HuH-7 (cell line): ENCODE results near the gene PCDHGA8.
"Not testable (repeated sequence)": the region's sequence is repeated elsewhere in the genome, so short reads cannot be mapped to it uniquely, and the experiment has no call there.

Source experiments
- DNase-seq: peaks from one replicate; pipeline ENCODE4 v3.0.0; 2011; ENCODE audit warnings: low spot score

Gene PCDHGA8

GRCh38 chr5:141392429-141393198, at the start of gene PCDHGA8:
TSS of gene PCDHGA8 (plus strand) at chr5:141392633. CDS start at chr5:141392814, 181 bp downstream.
- no peak for DNase-seq

- DNase-seq = no peak
These were observed 49.7 kb upstream of the PCDHGA8 start for GRCh38 chr5:141342773-141343172.

DNA sequence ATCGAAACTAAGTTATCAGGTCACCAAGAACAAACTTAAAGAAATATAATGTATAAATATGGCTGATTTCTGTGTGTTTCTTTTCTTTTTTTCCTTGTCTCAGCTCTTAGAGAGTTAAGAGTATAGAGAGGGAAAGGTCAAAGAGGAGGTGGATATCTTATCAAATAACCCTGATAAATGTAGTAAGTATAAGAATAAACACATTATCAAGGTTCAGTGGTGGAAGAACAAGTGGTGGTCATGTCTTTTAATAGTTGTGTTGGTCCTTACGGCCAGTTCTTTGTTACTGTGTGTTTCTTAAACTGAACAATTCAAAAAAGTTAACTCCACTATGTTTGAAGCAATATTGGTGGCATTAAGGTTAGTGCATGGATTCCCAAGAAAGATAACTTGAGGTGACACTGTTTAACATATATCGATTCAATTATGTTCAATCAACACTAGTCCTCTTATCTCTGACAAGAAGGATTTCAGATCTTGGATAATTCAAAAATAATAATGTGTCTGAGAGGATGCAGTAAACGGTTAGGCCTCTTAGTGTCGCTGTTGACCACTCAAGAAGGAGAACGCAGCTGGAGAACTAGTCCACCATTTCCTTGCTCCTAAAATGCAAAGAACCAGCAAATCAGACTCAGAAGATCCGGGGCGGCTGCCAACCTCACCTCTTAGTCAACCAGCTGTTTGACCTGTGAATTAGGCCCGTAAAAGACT, 49.0 kb upstream of the PCDHGA8 start, which contains the start of gene PCDHGA3:
Gene PCDHGA3, plus strand, starts transcription at position 588 of the 711 bp plus-strand sequence. CDS start 205 bp downstream, outside the sequence.
- DNase-seq = no peak

GRCh38 chr5:141343953-141344463, 48.4 kb upstream of the PCDHGA8 start:
- DNase-seq = no peak

DNA sequence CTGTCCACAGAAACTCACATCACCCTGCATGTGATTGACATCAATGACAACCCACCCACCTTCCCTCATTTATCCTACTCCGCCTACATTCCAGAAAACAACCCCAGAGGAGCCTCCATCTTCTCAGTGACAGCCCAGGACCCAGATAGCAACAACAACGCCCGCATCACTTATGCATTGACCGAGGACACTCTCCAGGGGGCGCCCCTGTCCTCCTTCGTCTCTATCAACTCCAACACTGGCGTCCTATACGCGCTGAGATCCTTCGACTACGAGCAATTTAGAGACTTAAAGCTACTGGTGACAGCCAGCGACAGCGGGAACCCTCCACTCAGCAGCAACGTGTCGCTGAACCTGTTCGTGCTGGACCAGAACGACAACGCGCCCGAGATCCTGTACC, 47.1 kb upstream of the PCDHGA8 start:
- no peak for DNase-seq

- DNase-seq = not testable (repeated sequence)
These were observed 46.4 kb upstream of the PCDHGA8 start for GRCh38 chr5:141346017-141346416.

- peak; percentile 87 for DNase-seq
These were observed 42.4 kb upstream of the PCDHGA8 start, which contains the start of gene PCDHGB1 for GRCh38 chr5:141349917-141350619. TSS of gene PCDHGB1 (plus strand) at chr5:141350099. CDS start at chr5:141350261, 162 bp downstream.

DNA sequence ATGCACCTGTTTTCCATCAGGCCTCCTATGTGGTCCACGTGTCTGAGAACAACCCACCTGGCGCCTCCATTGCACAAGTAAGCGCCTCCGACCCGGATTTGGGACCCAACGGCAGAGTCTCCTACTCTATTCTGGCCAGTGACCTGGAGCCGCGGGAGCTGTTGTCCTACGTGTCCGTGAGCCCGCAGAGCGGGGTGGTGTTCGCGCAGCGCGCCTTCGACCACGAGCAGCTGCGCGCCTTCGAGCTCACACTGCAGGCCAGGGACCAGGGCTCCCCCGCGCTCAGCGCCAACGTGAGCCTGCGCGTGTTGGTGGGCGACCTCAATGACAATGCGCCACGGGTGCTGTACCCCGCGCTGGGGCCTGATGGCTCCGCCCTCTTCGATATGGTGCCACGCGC, 40.8 kb upstream of the PCDHGA8 start:
- DNase-seq = no peak

- DNase-seq = no peak
These were observed 37.4 kb upstream of the PCDHGA8 start, which contains the start of gene PCDHGA4 for GRCh38 chr5:141354900-141355469. TSS of gene PCDHGA4 (plus strand) at chr5:141355021. CDS start at chr5:141355108, 87 bp downstream.

- DNase-seq = no peak
These were observed 36.8 kb upstream of the PCDHGA8 start for GRCh38 chr5:141355641-141356040.

DNA sequence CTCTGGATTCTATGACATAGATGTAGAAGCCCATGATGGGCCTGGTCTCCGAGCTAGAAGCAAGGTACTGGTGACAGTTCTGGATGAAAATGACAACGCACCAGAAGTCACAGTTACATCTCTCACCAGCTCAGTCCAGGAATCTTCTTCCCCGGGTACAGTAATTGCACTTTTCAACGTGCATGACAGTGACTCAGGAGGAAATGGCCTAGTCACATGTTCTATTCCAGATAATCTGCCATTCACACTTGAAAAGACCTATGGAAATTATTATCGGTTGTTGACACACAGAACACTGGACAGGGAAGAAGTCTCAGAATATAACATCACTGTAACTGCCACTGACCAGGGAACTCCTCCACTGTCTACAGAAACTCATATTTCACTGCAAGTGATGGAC, 36.3 kb upstream of the PCDHGA8 start:
- DNase-seq = no peak

DNA sequence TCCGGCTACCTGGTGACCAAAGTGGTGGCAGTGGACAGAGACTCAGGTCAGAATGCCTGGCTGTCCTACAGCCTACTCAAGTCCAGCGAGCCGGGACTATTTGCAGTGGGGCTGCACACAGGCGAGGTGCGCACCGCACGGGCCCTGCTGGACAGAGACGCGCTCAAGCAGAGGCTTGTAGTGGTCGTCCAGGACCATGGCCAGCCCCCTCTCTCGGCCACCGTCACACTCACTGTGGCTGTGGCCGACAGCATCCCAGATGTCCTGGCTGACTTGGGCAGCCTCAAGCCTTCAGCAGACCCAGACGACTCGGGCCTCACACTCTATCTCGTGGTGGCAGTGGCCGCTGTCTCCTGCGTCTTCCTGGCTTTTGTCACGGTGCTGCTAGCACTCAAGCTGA, 35.5 kb upstream of the PCDHGA8 start:
- DNase-seq = no peak

DNA sequence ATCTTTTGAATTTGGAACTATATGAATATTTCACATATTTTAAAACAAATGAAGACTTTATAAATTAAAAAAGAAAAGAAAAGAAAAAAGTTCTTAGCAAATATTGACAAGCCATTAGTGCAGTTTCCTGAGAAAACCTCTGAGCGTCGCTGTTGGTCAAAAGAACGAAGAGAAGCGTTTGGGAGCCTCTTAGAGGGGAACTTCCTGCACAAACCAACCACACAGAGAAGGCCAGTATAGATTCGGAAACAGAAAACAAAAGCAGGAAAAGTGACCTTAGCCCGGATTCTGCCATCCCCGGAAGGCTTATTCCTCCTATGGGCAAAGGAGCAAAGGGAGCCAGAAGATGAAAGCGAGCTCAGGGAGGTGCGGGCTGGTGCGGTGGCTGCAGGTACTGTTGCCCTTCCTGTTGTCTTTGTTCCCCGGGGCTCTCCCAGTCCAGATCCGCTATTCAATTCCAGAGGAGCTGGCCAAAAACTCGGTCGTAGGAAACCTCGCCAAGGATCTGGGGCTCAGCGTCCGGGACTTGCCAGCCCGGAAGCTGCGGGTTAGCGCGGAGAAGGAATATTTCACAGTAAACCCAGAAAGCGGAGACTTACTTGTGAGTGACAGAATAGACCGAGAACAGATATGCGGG, 32.5 kb upstream of the PCDHGA8 start, which contains the start of gene PCDHGB2:
Gene PCDHGB2, plus strand, starts transcription at position 205 of the 637 bp plus-strand sequence. Its CDS starts 142 bp downstream, at position 347.
- DNase-seq = peak; percentile 44

GRCh38 chr5:141360685-141361084, 31.7 kb upstream of the PCDHGA8 start:
- DNase-seq = no peak

DNA sequence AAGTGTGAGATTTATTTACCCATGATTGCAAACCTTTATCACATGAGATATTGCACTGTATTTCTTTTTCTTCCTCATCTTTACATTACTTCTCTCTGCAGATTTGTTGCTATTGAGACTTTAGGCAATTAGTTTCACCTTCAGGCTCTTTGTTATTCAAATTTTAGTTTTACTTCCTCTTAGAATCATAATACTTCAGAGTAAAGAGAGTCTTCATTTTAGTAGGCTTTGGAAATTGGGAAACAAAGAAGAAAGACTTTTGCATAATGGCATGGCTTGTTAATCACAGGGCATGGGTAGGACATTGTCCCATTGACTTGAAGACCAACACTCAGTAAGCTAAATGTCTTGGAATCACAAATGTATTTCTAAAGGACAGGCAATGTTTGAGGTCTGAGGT, 29.7 kb upstream of the PCDHGA8 start:
- no peak for DNase-seq

GRCh38 chr5:141363952-141364660, 28.3 kb upstream of the PCDHGA8 start, which contains the start of gene PCDHGA5:
TSS of gene PCDHGA5 (plus strand) at chr5:141364162. CDS start at chr5:141364331, 169 bp downstream.
- no peak for DNase-seq

GRCh38 chr5:141366016-141366896, 26.2 kb upstream of the PCDHGA8 start:
- DNase-seq = no peak

- DNase-seq = no peak
These were observed 22.2 kb upstream of the PCDHGA8 start, which contains the start of gene PCDHGB3 for GRCh38 chr5:141369994-141370848. TSS of gene PCDHGB3 (plus strand) at chr5:141370242. CDS start at chr5:141370395, 153 bp downstream.
